GM12864 (cell line): ENCODE data around the gene COIL.

Source experiments
- DNase-seq: peaks from one replicate; pipeline ENCODE4 v3.0.0-alpha.2; 2011; ENCODE audit warnings: low read depth
- H3K4me3 ChIP-seq: 2 replicates; pipeline ENCODE4 v1.5.1; 2011; ENCODE audit warnings: mild to moderate bottlenecking, low read depth, low read length, control low read depth
- TF ChIP-seq, protein P1 (sequence below): IDR thresholded peaks from 2 replicates; pipeline ENCODE4 v1.5.1; 2011; ENCODE audit warnings: low read depth, mild to moderate bottlenecking, moderate library complexity, low read length, control low read depth, inconsistent platforms; ENCODE audit errors: missing control alignments

The COIL gene

DNA sequence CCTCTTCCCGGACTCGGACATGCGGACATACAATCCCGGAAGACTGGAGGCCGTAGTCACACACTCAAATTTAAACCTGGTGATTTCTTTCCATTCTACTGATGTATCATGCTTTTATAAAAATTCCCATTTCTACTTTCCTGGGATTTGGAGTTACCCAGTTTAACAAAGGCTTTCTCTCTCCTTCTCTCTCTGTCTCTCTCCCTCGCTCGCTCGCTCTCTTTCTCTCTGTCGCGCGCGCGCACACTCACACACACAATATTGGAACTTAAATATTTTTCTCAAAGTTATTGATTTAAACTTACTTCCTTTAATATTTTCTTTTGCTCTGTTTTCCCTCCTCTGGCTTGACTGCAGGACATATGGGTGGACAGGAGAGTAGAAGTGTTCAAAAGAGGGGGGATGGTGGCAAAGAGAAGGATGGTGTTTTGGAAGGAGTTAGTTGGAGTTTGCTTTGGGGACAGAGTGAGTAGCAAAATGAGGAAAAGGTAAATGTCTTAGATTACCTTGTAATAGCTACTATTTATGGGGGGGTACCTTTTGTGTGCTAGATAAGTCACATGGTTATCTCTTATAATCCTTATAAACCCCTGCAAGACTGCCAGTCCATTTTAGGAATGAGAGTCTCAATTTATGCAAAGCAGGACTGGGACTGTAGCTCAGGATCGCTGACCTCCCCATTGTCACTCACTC is 46.1 kb downstream of the COIL start:
- peak overlapping the region; percentile 91 for H3K4me3 ChIP-seq
- no peak for DNase-seq
- TF ChIP-seq, protein P1, sequence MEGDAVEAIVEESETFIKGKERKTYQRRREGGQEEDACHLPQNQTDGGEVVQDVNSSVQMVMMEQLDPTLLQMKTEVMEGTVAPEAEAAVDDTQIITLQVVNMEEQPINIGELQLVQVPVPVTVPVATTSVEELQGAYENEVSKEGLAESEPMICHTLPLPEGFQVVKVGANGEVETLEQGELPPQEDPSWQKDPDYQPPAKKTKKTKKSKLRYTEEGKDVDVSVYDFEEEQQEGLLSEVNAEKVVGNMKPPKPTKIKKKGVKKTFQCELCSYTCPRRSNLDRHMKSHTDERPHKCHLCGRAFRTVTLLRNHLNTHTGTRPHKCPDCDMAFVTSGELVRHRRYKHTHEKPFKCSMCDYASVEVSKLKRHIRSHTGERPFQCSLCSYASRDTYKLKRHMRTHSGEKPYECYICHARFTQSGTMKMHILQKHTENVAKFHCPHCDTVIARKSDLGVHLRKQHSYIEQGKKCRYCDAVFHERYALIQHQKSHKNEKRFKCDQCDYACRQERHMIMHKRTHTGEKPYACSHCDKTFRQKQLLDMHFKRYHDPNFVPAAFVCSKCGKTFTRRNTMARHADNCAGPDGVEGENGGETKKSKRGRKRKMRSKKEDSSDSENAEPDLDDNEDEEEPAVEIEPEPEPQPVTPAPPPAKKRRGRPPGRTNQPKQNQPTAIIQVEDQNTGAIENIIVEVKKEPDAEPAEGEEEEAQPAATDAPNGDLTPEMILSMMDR = no peak

DNA sequence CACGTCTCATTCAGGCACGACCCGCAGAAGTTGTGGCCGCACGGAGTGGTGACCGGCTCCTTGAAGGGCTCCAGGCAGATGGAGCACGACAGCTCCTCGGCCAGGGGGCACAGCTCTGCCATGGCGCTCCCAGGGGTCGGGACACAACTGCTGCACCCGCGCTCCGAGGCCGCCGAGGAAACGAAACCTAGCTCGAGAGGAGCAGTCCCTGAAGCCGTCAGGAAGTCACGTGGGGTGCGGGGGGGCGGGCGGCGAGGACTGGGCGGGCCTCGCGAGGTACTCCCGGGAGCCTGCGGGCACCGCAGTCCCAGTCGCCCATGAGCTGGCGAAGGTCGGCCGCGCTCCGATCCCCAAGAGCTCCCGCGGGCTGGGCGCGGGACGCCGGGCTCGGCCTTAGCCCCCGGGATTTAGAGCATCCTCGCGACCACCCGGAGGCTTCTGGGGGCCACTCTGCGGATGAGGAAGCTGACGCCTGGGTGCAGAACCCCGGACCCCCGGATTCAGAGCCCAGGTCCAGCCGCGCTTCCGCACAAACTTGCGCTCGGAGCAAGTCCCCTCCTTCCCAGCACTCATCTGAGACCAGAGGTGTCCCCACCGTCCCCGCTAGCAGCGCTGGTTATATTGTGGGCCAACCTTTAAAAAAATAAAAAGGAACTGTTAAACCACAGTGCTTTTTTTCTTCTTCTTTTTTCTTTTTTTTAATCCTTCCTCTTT is 46.8 kb downstream of the COIL start, which contains the start of gene TRIM25:
TRIM25 (minus strand) TSS at position 183 of the 714 bp plus-strand sequence; CDS start at position 122, 61 bp downstream.
- peak; percentile 64 for DNase-seq
- TF ChIP-seq, protein P1 = no peak
- H3K4me3 ChIP-seq = peak within 1 kb of the TSS; percentile 91

DNA sequence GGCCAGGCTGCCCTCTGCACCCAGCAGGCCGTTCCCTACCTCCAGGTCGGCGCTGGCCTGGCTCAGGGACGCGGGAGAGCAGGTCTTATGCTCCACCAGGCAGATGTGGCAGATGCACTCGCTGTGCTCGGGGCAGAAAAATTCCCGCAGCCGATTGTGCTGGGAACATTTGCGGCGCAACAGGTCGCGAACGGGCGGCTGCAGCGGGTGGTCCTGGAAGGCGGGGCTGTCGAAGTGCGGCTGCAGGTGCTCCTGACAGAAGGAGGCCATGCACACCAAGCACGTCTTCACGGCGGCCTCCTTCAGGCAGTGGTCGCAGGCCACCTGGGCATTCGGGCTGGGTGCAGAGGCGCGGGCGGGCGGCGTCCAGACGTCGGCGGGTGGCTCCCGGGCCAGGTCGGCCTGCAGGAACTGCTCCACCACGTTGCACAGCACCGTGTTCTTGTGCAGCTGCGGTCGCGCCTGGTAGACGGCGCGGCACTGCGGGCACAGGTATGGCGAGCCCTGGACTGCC is 47.4 kb downstream of the COIL start:
- DNase-seq = no peak
- H3K4me3 ChIP-seq = peak overlapping the region; percentile 91
- TF ChIP-seq, protein P1 = no peak

DNA sequence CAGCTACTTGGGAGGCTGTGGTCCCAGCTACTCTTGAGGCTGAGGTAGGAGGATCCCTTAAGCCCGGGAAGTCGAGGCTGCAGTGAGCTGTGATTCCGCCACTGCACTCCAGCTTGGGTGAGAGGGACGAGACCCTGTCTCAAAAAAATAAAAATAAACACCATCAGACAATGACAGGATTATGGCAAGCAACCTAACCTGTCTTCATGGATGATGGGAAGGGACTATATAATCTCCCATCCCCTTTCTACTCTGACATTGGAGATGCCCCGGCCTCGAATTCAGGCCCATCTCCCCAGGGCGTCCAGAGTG is 47.9 kb downstream of the COIL start:
- H3K4me3 ChIP-seq = peak overlapping the region; percentile 91
- TF ChIP-seq, protein P1 = no peak
- DNase-seq = no peak

DNA sequence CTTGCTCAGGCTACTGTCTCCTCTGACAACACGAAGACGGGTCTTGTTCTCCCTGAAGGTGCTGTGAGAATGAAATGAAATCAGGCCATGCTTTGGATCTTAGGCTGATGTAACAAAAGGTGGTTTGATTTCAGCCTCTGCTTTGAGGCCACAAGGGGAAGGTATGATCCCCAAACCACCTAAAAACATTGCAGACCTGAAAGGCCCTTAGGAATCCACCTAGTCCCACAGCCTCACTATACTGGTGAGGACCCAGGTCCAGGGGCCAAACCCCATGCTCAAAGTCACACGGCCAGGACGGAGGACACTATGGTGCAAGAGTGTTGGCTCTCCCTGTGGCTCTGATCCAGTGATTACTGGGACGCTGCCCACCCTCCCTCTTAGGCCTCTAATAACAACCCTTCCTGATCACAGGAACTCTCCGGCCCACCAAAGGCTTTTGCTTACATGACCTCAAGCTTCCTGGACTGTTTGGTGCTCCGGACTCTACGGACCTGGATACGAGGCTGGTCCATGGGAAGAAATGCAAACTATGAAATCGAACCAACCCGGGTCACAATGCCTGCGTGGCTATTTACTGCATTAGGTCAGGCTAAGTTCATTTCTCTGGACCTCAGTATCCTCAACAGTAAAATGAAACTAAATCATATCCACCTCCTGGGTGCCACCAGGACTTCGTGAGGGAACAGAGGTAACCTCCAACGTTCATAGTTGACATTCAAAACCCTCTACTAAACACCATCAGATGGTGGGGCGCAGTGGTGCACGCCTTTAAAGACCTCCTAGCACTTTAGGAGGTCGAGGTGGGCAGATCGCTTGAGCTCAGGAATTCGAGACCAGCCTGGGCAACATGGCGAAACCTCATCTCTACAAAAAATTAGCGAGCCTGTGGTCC is 48.5 kb downstream of the COIL start:
- H3K4me3 ChIP-seq = peak overlapping the region; percentile 91

DNA sequence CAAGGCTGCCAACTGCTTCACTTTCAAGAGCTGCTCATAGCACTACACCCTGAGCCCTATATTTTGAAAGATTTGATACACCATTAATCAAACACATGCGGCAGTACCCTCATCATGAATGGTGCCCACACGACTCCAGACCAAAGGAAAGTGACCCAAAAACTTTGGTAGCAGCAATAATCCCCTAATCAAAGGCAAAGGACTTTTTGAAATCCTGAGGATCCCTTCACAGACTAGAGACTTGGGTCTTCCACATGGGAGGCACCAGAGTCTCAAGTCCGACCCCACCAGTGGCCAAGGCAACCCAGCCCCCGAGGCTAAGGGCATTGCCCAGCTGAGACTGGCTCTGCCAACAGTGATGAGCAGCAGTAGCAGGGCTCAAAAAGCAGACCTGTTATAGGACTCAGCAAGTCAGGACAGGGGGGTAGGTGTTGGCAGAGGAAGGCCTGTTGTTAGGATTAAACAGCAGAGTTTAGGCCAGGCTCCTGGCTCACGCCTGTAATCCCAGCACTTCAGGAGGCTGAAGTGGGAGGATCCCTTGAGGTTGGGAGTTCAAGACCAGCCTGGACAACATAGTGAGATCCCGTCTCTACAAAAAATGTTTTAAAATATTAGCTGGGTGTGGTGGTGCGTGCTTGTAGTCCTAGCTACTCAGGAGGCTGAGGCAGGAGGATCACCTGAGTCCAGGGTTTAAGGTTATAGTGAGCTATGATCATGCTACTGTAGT is 50.2 kb downstream of the COIL start:
- TF ChIP-seq, protein P1 = no peak
- H3K4me3 ChIP-seq = peak overlapping the region; percentile 60
- DNase-seq = no peak

More for the DNA sequence above, 48.5 kb downstream of the COIL start:
- DNase-seq = no peak
- TF ChIP-seq, protein P1 = no peak
